ENCODE results near the gene SCAF1. TPM values are rescaled to one million over a fixed set of nuclear protein-coding genes. Genes with fewer than 3 reads are reported as not detected.

The SCAF1 gene
- total and polyA plus RNA-seq, 9 of the 15 experiments (the other 6 are each of a cell fraction or from before 2014, with no cell fraction given) = 0.20 to 79.0 (median 4.9) TPM

- TF ChIP-seq REST (IDR thresholded peaks at IDR 0.05; ENCODE audit: borderline replicate concordance) (no peak), REST (CRISPR knock-in tag; IDR thresholded peaks at IDR 0.05; ENCODE audit: low read depth) (no peak), CBX5 (IDR thresholded peaks at IDR 0.05; ENCODE audit: borderline replicate concordance, low read depth) (no peak), ZNF143 (CRISPR knock-in tag; IDR thresholded peaks at IDR 0.05) (peak; percentile 15; the same call in 1 of the 2 replicates), ZNF830 (CRISPR knock-in tag; IDR thresholded peaks at IDR 0.05) (no peak), HMBOX1 (IDR thresholded peaks at IDR 0.05) (no peak), ZNF507 (tag; conservative IDR thresholded peaks at IDR 0.05) (no peak), MCM7 (IDR thresholded peaks at IDR 0.05) (no peak), ZNF253 (CRISPR knock-in tag; conservative IDR thresholded peaks at IDR 0.05) (no peak), POLR2A (conservative IDR thresholded peaks at IDR 0.05) (no peak), RFX5 (IDR thresholded peaks at IDR 0.05; ENCODE audit: low read depth, low read length) (no peak)
Measured at GRCh38 chr19:49666120-49666444, 24.1 kb downstream of the SCAF1 start (continued).

All from K562 (cell line).